ENCODE measurements around the gene PPP1R13L.

DNA sequence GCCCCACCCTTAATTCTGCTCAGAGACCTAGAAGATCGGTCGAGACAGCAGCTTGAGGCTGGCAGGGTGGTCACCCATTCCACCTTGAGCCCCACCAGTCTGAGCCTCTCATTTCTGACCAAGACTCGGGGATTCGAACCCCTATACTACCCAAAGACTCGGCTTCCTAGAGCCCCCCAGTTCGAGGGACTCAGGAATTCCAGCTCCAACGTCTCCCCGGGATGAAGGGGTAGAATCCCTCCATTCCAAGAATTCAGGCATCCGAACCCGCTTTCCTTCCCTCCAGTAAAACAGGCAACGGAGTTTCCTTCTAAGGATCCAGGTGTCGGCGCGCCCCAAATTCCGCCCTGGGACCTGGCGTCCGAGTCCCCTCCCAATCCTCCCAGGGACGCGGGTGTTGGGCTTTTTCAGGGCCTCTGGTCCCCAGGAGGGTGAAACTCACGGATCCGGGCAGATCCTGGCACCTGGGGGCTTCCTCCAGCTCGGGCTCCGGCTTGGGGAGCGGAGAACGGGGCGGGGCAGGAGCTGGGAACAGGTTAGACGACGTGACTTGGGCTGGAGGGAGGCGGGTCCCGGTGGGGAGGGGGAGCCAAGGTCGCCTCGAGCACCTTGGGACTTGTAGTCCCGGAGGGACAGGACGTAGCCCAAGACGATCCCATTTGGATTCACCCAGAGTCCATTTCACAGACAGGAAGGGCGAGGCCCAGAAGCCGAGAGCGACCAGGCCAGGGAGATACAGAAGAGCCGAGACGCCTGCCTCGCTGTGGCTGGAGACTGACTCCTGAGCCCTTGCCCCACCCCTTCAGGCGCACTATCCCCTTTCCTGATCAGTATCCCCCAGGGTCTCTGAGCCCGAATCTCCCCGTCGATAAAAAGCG, at the start of gene PPP1R13L:
- TF ChIP-seq, protein P1, sequence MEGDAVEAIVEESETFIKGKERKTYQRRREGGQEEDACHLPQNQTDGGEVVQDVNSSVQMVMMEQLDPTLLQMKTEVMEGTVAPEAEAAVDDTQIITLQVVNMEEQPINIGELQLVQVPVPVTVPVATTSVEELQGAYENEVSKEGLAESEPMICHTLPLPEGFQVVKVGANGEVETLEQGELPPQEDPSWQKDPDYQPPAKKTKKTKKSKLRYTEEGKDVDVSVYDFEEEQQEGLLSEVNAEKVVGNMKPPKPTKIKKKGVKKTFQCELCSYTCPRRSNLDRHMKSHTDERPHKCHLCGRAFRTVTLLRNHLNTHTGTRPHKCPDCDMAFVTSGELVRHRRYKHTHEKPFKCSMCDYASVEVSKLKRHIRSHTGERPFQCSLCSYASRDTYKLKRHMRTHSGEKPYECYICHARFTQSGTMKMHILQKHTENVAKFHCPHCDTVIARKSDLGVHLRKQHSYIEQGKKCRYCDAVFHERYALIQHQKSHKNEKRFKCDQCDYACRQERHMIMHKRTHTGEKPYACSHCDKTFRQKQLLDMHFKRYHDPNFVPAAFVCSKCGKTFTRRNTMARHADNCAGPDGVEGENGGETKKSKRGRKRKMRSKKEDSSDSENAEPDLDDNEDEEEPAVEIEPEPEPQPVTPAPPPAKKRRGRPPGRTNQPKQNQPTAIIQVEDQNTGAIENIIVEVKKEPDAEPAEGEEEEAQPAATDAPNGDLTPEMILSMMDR (IDR thresholded peaks at IDR 0.05; ENCODE audit: low read length) = no peak
- TF ChIP-seq EZH2 (optimal IDR thresholded peaks at IDR 0.05; ENCODE audit: low read depth, low read length) (no peak), EZH2phosphoT487 (IDR thresholded peaks at IDR 0.05; ENCODE audit: low read length) (no peak)

Data from MM.1S (cell line).